Left ventricle myocardium superior (tissue), 1 donor: Measurements from ENCODE around the gene ERLIN1. TPM values are rescaled to one million over a fixed set of nuclear protein-coding genes. Genes with fewer than 3 reads are reported as not detected.
"Not testable (repeated sequence)": the region's sequence is repeated elsewhere in the genome, so short reads cannot be mapped to it uniquely, and the experiment has no call there.

ENCODE experiments used
- ATAC-seq: fragments of 200-7000 bp; cut with Tn5 transposase; one replicate; pipeline ENCODE4 v1.9.1; 2020; ENCODE audit warnings: mild to moderate bottlenecking, moderate library complexity
- DNase-seq: peaks from one replicate; pipeline ENCODE4 v3.0.0-alpha.2; 2020
- intact Hi-C: fragments of 100-400 bp; cut with micrococcal nuclease; formaldehyde crosslinking; loops from one replicate; pipeline ENCODE4 v1.11.0; 2022
- total RNA-seq: library from RNA; stranded (reverse); fragmentation: NEBNext Ultra II Directional; extraction: Animal tissue kit (Norgen Biotek cat#: 25700); gene quantifications from one replicate; pipeline ENCODE4 v1.2.1, GENCODE V29; 2021
- donor health status: DM: no; HTN: yes; CAD: no; lungs with severe emphysema.

The ERLIN1 gene
- total RNA-seq, 1 donor from 2014 or later, result 7.8 TPM

DNA sequence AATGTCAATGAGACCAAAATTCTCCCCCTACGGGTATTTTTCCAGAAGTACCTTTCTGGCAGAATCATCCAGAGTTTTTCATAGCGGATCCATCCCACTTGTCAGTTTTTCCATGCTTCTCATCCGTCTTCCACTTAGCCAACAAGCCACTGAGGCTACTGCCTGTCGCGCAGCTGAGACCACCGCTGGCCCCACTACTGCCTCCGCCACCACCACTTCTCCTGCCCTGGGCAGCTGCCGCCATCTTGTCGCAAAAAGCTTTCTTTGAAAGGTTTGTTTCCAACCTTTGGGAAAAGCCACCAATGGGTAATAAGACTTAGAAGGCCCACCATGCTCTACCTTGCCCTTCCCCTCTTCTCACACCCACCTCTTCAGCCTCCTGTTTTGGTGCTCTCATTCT, 42.1 kb downstream of the ERLIN1 start:
- DNase-seq (no peak), ATAC-seq (no peak)
- intact Hi-C loops, result no loop called here

- ATAC-seq (no peak), DNase-seq (no peak)
- intact Hi-C loops, result no loop called here
Measured at GRCh38 chr10:100141446-100142087, 44.3 kb downstream of the ERLIN1 start.

GRCh38 chr10:100140070-100140469, 45.8 kb downstream of the ERLIN1 start:
- intact Hi-C loops, result no loop called here
- DNase-seq, result no peak
- no peak for ATAC-seq

GRCh38 chr10:100138921-100139496, 46.8 kb downstream of the ERLIN1 start:
- intact Hi-C loops, result no loop called here
- DNase-seq (no peak), ATAC-seq (no peak)

DNA sequence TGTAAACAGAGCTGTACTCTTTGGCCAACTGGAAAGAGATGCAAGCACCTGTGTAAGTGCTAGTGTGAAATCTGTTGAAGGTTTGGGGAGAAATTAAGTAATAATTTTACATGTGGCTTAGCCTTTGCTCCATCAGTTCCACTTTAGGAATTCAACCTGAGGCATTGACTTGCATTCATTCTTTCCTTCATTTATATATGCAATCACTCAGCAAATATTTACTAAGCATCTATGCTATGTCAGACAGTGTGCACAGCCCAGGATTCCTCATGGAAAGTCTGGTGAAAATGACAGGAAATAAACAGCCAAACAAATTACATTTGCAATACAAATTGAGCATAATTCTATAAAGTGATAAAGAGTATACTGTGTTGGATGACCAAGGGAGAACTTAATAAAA, 50.3 kb downstream of the ERLIN1 start:
- intact Hi-C loops, result no loop called here
- ATAC-seq (no peak), DNase-seq (no peak)

GRCh38 chr10:100133801-100134200, 52.0 kb downstream of the ERLIN1 start:
- DNase-seq (no peak), ATAC-seq (no peak)
- intact Hi-C loops, result no loop called here

GRCh38 chr10:100132427-100132826, 53.4 kb downstream of the ERLIN1 start:
- no peak for ATAC-seq
- DNase-seq, result no peak
- intact Hi-C loops, result no loop called here

- intact Hi-C loops, result no loop called here
- ATAC-seq, result no peak
Measured at GRCh38 chr10:100131571-100131970, 54.3 kb downstream of the ERLIN1 start.

GRCh38 chr10:100130831-100131230, 55.0 kb downstream of the ERLIN1 start:
- ATAC-seq, result no peak

More at GRCh38 chr10:100131571-100131970, 54.3 kb downstream of the ERLIN1 start:
- DNase-seq, result no peak

GRCh38 chr10:100129424-100129823, 56.4 kb downstream of the ERLIN1 start:
- no peak for DNase-seq
- intact Hi-C loops, result no loop called here
- peak; percentile 76 for ATAC-seq

More at GRCh38 chr10:100130831-100131230, 55.0 kb downstream of the ERLIN1 start:
- no peak for DNase-seq
- intact Hi-C loops, result no loop called here

DNA sequence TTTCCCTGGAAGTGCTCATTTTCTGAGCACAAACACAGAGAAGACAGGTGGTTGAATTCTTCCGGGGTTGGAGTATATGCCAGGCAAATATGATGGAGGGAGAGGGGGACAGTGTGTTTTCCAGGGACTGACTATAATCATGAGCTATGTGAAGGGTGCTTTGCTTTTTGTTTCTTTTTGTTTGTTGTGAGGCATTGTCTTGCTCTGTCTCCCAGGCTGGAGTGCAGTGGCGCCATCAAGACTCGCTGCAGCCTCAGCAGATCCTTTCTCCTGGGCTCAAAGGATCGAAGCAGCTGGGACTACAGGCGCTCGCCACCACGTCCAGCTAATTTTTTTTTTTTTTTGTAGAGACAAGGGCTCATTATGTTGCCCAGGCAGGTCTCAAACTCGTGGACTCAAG, 56.9 kb downstream of the ERLIN1 start:
- intact Hi-C loops, result no loop called here
- peak; percentile 14 for ATAC-seq
- no peak for DNase-seq

- ATAC-seq, DNase-seq, intact Hi-C loops: not testable (repeated sequence)
Measured at GRCh38 chr10:100125335-100125734, 60.5 kb downstream of the ERLIN1 start.

DNA sequence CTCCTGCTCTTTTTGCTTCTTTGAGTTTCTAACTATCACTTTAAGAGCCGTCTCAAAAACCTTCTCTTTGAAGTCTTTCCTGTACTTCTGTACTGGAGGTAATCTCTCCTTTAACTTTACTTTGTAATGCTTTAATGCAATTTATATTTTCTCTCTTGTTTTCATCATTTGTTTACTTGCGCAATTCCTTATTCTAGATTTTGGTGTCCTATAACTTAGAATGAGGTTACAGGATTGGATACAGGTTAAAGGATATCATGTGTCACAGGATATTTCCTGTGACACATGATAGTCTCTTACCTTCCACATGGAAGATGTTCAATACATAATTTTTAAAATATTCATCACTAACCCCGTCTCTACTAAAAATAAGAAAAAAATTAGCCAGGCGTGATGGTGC, 61.7 kb downstream of the ERLIN1 start:
- intact Hi-C loops, result no loop called here
- no peak for ATAC-seq
- DNase-seq, result no peak

- ATAC-seq, result no peak
Measured at GRCh38 chr10:100122780-100123179, 63.0 kb downstream of the ERLIN1 start.

DNA sequence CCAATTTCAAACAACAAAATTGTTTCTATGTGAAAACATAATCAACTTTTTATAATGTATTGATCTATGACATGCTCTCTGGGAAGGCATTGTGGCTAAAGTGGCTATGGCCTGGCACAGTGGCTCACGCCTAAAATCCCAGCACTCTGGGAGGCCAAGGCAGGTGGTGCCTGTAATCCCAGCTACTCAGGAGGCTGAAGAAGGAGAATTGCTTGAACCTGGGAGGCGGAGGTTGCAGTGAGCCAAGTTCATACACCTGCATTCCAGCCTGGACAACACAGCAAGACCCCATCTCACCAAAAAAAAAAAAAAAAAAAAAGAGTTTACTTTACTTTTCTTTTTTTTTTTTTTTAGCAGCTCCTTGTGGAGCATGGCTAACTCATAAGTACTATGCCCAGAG, 65.3 kb downstream of the ERLIN1 start:
- ATAC-seq (no peak), DNase-seq (no peak)
- intact Hi-C loops, result no loop called here

More at GRCh38 chr10:100122780-100123179, 63.0 kb downstream of the ERLIN1 start:
- no peak for DNase-seq
- intact Hi-C loops, result no loop called here

- intact Hi-C loops, result no loop called here
- ATAC-seq, result no peak
Measured at GRCh38 chr10:100119726-100120125, 66.1 kb downstream of the ERLIN1 start.

GRCh38 chr10:100114976-100115770, 70.7 kb downstream of the ERLIN1 start:
- intact Hi-C loops, result no loop called here
- DNase-seq (no peak), ATAC-seq (no peak)

More at GRCh38 chr10:100119726-100120125, 66.1 kb downstream of the ERLIN1 start:
- no peak for DNase-seq

DNA sequence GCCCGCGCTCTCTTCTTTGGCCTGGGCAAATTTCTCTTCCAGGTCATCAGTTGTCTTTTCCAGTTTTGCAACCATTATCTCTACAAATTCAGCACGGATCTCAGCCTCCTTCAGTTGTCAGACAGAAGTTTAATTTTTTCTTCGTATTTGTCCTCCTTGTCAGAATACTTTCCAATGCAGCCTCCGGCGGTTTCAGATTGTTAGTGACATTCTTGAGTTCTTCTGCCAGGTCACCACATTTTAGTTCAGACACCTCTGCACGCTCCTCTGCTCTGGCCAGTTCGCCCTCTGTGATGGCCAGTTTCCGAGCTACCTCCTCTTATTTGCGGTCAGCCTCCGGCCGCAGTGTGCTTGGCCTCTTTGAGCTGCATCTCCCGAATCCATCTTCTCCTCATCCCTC, 71.4 kb downstream of the ERLIN1 start:
- ATAC-seq (no peak), DNase-seq (no peak)
- intact Hi-C loops, result no loop called here

DNA sequence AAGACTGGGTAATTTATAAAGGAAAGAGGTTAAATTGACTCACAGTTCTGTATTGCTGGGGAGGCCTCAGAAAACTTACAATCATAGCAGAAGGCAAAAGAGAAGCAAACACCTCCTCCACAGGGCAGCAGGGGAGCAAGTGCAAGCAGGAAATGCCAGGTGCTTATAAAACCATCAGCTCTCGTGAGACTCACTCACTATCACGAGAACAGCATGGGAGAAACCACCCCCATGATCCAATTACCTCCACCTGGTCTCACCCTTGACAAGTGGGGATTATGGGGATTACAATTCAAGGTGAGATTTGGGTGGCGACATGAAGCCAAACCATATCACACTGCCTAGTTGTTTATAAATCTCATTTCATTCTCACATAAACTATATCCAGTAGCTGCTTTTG, 76.2 kb downstream of the ERLIN1 start:
- no peak for DNase-seq
- intact Hi-C loops, result no loop called here
- no peak for ATAC-seq

DNA sequence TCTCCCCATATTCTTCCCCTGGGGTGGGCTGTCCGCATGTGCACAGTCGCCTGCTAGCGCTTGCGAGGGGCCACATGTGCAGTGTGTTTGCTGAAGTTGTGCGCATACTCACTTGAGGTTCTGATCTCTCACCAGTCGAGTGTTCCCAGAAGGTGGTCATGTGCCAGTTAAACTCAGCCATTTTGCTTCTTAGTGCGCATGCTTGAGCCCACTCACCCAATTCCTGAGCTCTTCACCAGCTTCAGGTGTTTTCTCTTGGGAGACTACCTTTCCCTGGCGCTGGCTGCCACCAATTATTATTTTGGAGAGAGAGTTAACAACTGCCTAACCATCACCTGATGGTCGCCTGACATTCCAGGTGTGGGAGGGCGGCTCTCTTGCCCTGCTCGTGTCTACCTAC, 79.0 kb downstream of the ERLIN1 start:
- DNase-seq (no peak), ATAC-seq (no peak)
- intact Hi-C loops, result no loop called here
